ENCODE results near the gene PDS5A. TPM values are rescaled to one million over a fixed set of nuclear protein-coding genes. Genes with fewer than 3 reads are reported as not detected.
A peak's percentile ranks its signal among the peaks of the same experiment; 100 is the strongest.
"Not testable (repeated sequence)": the region's sequence is repeated elsewhere in the genome, so short reads cannot be mapped to it uniquely, and the experiment has no call there.

PDS5A gene
- total RNA-seq, 1 donor, result 70.9 TPM

GRCh38 chr4:39975488-39976089 is 2.1 kb downstream of the PDS5A start:
- peak; percentile 51 for DNase-seq (ENCODE audit: insufficient read length, low spot score, missing footprints)
- Histone ChIP-seq H3K79me2 (ENCODE audit: insufficient read depth, low read length) (peaks cover 65% of the 10 kb centered on the region), H3K4me3 (ENCODE audit: insufficient read depth, low read length) (peak overlapping the region; percentile 89), H2AFZ (ENCODE audit: low read length) (no peak overlapping the region), H3K4me2 (ENCODE audit: insufficient read depth, low read length) (peak overlapping the region; percentile 87), H3K27me3 (ENCODE audit: insufficient read depth, low read length) (no peaks in the 10 kb centered on the region), H4K20me1 (ENCODE audit: insufficient read depth, low read length) (peaks cover 24% of the 10 kb centered on the region), H3K27ac (ENCODE audit: low read depth, low read length) (peak overlapping the region; percentile 65), H3K36me3 (ENCODE audit: insufficient read depth, low read length) (peaks cover 16% of the 10 kb centered on the region), H3K4me1 (ENCODE audit: insufficient read depth, low read length) (peaks cover 16% of the 10 kb centered on the region), H3K9me3 (ENCODE audit: low read depth, low read length) (no peaks in the 10 kb centered on the region)
- TF ChIP-seq CTCF (IDR thresholded peaks at IDR 0.05; ENCODE audit: extremely low read depth, low read depth, low read length), result no peak

- not testable (repeated sequence) for H3K27me3 ChIP-seq (ENCODE audit: insufficient read depth, low read length); H2AFZ ChIP-seq (ENCODE audit: low read length); DNase-seq (ENCODE audit: insufficient read length, low spot score, missing footprints); H3K9me3 ChIP-seq (ENCODE audit: low read depth, low read length); H3K27ac ChIP-seq (ENCODE audit: low read depth, low read length); H3K4me2 ChIP-seq (ENCODE audit: insufficient read depth, low read length); H3K4me3 ChIP-seq (ENCODE audit: insufficient read depth, low read length)
- H4K20me1 ChIP-seq (ENCODE audit: insufficient read depth, low read length), result peaks cover 26% of the 10 kb centered on the region
- H3K36me3 ChIP-seq (ENCODE audit: insufficient read depth, low read length), result peaks cover 16% of the 10 kb centered on the region
- peaks cover 89% of the 10 kb centered on the region for H3K79me2 ChIP-seq (ENCODE audit: insufficient read depth, low read length)
- peaks cover 13% of the 10 kb centered on the region for H3K4me1 ChIP-seq (ENCODE audit: insufficient read depth, low read length)
Measured at GRCh38 chr4:39973052-39973451, 4.7 kb downstream of the PDS5A start.

- H2AFZ ChIP-seq (ENCODE audit: low read length), result no peak overlapping the region
- no peaks in the 10 kb centered on the region for H3K27me3 ChIP-seq (ENCODE audit: insufficient read depth, low read length)
- no peak overlapping the region for H3K4me2 ChIP-seq (ENCODE audit: insufficient read depth, low read length)
- no peak overlapping the region for H3K4me3 ChIP-seq (ENCODE audit: insufficient read depth, low read length)
- H3K79me2 ChIP-seq (ENCODE audit: insufficient read depth, low read length), result peaks cover 96% of the 10 kb centered on the region
- H3K36me3 ChIP-seq (ENCODE audit: insufficient read depth, low read length), result peaks cover 16% of the 10 kb centered on the region
- no peak for TF ChIP-seq CTCF (IDR thresholded peaks at IDR 0.05; ENCODE audit: extremely low read depth, low read depth, low read length)
- peaks cover 28% of the 10 kb centered on the region for H4K20me1 ChIP-seq (ENCODE audit: insufficient read depth, low read length)
- no peak for DNase-seq (ENCODE audit: insufficient read length, low spot score, missing footprints)
- H3K4me1 ChIP-seq (ENCODE audit: insufficient read depth, low read length), result peaks cover 9% of the 10 kb centered on the region
- H3K9me3 ChIP-seq (ENCODE audit: low read depth, low read length), result no peaks in the 10 kb centered on the region
- no peak overlapping the region for H3K27ac ChIP-seq (ENCODE audit: low read depth, low read length)
Measured at GRCh38 chr4:39970671-39971640, 6.8 kb downstream of the PDS5A start.

- Histone ChIP-seq H3K4me2 (ENCODE audit: insufficient read depth, low read length) (no peak overlapping the region), H3K4me1 (ENCODE audit: insufficient read depth, low read length) (no peaks in the 10 kb centered on the region), H3K36me3 (ENCODE audit: insufficient read depth, low read length) (peaks cover 5% of the 10 kb centered on the region), H4K20me1 (ENCODE audit: insufficient read depth, low read length) (peaks cover 20% of the 10 kb centered on the region), H3K27ac (ENCODE audit: low read depth, low read length) (no peak overlapping the region), H3K79me2 (ENCODE audit: insufficient read depth, low read length) (peaks cover 97% of the 10 kb centered on the region), H3K4me3 (ENCODE audit: insufficient read depth, low read length) (no peak overlapping the region), H2AFZ (ENCODE audit: low read length) (no peak overlapping the region), H3K27me3 (ENCODE audit: insufficient read depth, low read length) (no peaks in the 10 kb centered on the region), H3K9me3 (ENCODE audit: low read depth, low read length) (no peaks in the 10 kb centered on the region)
- no peak for TF ChIP-seq CTCF (IDR thresholded peaks at IDR 0.05; ENCODE audit: extremely low read depth, low read depth, low read length)
- no peak for DNase-seq (ENCODE audit: insufficient read length, low spot score, missing footprints)
Measured at GRCh38 chr4:39963656-39964055, 14.1 kb downstream of the PDS5A start.
